NCI-H1417 treated with DMSO at 0.1 percent for 48 hours (cell line): ENCODE results near the gene DSC3.
"Not testable (repeated sequence)": the region's sequence is repeated elsewhere in the genome, so short reads cannot be mapped to it uniquely, and the experiment has no call there.

ENCODE experiments used
- DNase-seq: peaks from one replicate; lab custom pipeline; 2025; lab: John Stamatoyannopoulos, UW

DSC3 gene

GRCh38 chr18:31041271-31042083 lies 1.1 kb downstream of the DSC3 start:
- DNase-seq, result no peak

DNA sequence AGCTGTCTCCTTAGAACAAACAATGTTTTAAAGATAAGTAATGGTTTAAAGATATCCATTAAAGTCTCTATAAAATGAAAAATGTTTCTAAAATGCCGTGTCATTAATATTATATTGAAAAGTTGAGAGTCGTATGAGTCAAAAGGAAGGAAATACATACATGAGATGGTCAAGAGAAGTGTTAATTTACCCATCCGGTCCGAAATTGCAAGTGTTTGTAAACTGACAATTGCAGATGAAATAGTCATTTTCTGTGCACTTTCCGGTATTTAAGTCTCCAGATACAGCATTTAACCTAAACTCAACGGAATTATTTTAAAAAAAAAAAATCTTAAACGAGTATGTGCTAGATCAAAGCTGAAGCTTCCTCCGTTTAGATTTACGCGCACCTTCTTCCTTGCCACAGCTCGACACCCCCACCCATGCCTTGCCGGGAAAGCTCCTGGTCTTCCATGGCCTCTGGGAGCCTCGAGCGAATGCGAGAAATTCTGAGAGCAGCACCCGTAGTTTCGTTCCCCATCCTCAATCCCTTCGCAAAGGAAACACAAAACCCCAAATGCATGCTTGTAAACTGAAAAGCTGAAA lies 1.8 kb downstream of the DSC3 start:
- DNase-seq, result no peak

DNA sequence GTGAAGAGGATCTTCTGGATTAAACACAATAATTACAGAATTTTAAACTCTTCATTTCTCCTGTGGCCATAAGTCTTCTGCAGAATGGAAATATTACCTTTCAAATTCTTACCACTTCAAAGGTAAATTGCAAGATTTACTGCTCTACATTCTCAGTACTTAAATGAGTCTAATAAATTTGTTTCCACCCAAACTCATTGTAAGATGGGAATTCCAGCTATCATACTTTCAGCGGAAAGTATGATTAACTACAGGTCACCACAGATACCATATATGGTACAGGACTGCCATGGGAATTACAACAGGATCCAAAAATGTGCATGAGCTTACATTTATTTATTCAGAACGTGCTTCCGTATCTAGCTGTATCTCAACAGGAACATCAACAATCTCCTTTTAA lies 3.1 kb downstream of the DSC3 start:
- no peak for DNase-seq

- DNase-seq, result not testable (repeated sequence)
These were observed 4.9 kb downstream of the DSC3 start for GRCh38 chr18:31037686-31038085.

DNA sequence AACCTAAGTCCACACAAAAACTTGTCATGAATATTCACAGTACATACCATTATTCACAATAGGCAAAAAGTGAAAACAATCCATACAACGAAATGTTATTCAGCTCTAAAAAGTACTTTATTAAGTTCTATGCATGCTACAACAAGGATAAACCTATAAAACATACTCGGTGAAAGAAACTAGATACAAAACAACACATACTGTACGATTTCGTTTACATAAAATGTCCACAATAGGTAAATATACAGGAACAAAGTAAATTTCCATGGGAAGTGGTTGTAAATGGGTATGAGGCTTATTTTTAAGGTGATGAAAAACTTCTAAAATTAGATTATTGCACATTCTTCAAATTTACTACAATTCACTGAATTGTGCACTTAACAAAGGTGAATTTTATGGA lies 8.0 kb downstream of the DSC3 start:
- no peak for DNase-seq

DNA sequence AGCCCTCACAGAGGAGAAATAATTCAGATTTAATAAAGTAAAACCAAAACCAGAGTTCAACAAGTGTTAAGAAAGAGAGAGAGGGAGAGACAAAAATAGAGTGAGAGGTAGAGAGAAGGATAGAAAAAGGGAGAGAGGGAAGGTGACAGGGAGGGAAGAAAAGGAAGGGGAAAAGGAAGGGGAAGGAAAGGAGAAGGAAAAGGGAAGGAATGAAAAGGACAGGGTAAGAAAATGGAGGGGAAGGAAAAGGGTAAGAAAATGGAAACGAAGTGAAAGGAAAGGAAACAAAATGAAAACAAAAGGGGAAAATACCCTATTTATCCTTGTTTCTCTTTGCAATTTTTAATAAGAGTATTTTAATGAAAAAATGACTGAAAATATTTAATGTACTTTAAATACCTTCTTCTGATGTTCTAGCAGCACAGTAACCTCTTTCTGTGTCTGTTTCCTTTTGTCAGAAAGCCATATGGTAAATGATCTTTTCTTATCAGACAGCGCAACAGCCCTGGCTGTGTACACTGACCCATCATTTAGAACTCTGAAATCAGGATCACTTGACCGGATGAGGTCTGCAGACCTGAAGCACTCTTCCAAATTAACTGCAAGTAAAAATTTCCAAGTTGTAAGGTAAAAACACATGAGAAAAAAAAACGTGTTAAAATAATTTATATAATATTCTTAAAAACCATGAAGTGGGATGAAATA lies 11.8 kb downstream of the DSC3 start:
- DNase-seq, result no peak

- no peak for DNase-seq
These were observed 26.7 kb downstream of the DSC3 start for GRCh38 chr18:31015715-31016434.

GRCh38 chr18:31011455-31011854 lies 31.1 kb downstream of the DSC3 start:
- DNase-seq, result not testable (repeated sequence)

GRCh38 chr18:31010601-31011000 lies 31.9 kb downstream of the DSC3 start:
- no peak for DNase-seq

DNA sequence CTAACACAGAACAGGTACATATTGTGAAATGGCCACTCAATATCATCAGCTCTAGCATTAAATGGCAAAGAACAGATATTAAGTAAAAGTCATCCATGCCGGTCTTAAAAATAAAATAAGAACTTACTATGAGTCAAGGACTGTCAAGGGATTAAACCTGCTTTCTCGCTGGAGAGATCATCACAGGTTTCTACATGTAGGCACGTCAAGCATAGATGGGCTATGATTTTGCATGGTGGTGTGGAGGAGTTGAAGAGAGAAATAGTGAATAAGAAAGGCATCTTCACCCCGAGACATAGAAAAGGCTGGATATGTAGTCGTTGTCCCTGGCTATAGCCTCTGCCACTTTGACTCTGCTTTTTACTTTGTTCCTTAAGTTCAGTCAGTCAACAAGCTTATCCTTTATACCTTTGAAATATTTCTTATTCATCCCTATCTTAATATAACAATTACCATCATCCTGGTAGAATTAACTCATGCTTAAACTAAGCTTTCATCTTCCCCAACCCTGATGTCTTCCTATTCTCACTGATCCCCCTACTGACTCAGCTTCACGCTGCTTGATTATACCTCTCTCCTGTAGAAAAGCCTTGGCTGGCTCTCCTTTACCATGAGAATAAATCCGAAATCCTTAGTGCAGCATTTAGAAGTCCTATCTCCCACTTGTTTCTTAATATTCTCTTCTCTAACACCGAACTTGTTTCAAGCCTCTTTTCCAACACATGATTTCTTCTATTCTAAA lies 42.5 kb downstream of the DSC3 start:
- no peak for DNase-seq

DNA sequence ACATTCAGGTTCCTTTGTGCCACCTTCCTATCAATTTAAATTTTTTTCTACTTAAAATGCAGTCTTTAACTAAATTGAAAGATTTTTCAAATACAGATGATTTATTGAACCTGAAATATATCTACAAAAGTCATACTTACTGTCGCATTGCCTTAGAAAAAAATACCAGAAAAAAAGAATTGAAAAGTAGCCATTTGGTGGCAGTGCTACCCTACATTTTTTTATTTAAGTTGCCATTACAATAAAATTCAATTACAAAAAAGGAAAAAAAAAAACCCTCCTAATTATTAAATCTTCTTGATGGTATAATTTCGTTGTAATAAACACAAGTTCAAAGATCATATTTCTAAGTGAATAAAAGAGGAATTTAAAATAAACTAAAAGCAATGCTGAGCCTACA lies 43.4 kb downstream of the DSC3 start:
- no peak for DNase-seq

DNA sequence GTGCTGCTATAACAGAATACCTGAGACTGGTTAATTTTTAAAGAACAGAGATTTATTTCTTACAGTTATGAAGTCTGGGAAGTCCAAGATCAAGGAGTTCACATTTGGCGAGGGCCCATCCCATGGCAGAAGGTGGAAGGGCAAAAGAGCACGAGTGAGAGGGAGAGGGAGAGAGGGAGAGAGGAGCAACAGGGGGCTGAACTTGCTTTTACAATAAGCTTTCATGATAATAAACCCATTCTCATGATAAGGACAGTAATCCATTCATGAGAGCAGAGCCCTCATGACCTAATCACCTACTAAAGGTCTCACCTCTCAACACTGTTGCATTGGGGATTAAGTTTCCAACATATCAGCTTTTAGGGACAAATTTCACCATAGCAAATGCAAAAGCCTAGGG lies 45.3 kb downstream of the DSC3 start:
- DNase-seq, result no peak

DNA sequence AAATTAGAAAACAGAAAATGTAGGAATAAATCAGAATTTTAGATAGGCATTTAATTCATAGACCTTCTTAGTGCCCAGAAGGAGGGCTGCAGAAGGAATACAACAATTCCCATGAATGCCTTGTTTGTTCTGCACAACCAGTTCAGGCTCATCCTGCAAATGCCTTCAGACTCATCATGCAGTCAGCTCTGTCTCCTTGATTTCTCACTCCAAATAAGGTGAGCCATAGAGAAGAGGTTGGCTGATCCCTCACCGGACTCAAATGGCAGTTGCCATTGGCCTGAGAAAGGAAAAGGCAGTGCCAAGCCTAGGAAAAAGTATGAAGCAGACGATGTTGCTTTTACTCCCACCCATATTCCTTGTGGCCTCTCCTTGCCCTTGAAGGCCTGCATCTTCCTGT lies 50.3 kb downstream of the DSC3 start:
- no peak for DNase-seq

GRCh38 chr18:30991397-30991796 lies 51.1 kb downstream of the DSC3 start:
- no peak for DNase-seq

- DNase-seq, result no peak
These were observed 53.4 kb downstream of the DSC3 start for GRCh38 chr18:30989141-30989540.

DNA sequence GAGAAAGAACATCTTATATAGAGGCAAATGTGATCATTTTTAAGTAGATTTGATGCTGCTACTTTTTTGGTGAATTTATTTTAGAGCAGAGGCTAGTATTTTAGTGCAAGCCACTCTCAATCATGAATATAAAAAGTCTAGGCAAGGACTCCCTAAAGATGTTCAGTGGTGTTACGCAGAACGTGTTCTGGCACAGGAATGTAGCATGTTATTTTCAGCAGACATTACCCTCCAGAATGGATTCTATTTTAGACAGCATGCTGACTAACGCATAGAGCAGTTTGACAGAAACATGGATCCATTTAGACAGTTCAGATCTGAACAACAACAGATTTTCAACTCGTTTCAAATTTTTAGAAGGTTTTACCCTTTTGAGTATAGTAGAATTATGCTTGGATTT lies 54.1 kb downstream of the DSC3 start:
- no peak for DNase-seq

DNA sequence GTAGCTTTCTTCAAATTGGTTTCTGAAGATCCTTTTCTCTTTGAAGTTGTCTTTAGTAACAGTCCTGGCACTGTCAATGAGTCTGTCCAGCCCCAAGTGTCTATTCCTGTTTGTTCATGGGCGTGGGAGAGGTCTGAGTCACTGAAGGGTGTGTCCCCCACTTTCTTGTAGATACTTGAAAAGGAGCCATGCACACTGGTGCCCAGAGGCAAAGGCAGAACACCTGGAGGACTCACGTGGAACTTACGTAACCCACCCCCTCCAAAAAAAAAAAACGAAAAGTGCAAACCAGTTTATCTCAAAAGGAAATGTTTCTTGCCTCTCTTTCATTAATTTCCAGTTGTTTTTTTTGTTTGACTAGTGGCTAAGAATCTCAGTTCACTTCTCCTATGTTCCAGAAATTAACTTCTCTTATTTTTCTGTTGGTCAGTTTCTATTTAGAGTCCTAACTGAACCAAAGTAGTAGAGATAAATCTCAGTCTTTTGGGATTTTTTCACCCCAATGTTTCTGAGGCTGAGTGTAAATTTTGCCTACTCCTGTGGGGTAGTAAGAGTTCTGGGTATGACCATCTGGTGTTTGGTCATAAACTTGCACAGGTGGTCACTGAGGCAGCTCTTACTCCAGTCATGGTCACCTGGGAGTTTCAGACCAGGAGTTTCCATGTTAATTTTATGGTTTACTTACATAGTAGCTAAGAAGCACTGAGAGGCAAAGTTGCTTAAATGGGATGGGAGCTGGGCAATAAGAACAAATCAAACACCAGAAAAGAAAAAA lies 54.9 kb downstream of the DSC3 start:
- DNase-seq, result no peak

GRCh38 chr18:30985753-30986152 lies 56.8 kb downstream of the DSC3 start:
- DNase-seq, result no peak

DNA sequence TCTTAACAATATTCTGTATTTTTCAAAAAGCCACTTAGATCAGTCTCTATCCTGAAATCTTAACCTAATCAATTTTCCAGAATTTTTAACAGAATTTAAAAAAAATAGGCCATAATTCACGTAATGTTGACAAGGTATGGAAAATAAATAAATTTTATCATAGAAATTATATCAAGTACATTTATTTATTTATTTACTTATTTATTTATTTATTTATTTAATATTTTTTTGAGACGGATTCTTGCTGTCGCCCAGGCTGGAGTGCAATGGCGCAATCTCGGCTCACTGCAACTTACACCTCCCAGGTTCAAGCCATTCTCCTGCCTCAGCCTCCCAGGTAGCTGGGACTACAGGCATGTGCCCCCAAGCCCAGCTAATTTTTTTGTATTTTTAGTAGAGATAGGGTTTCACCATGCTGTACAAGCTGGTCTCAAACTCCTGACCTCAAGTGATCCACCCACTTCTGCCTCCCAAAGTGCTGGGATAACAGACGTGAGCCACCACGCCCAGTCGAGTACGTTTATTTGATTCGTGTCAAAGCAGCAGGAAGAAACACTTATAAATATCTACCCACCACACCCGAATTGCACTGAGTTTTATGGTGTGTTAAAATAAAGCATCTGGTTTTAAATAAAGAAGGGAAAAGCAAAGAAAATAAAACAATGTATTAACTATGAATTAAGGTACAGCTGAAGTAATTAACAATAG lies 60.1 kb downstream of the DSC3 start:
- no peak for DNase-seq

GRCh38 chr18:30978091-30978490 lies 64.5 kb downstream of the DSC3 start:
- DNase-seq, result not testable (repeated sequence)
